Left renal pelvis (tissue), 4 donors: Measurements from ENCODE around the gene EFHC2. TPM values are rescaled to one million over a fixed set of nuclear protein-coding genes. Genes with fewer than 3 reads are reported as not detected.

ENCODE experiments used
- DNase-seq, 4 donors: peaks; one replicate each; pipeline ENCODE4 v3.0.0-alpha.2; 2013; ENCODE audit warnings: low read depth in 4 of 4, low spot score in 3 of 4
- polyA plus RNA-seq, 4 donors: library from polyadenylated mRNA; unstranded; fragments of 120-200 nt; gene quantifications; one replicate each; pipeline ENCODE4 v1.2.1, GENCODE V29; 2013; ENCODE audit not compliant: insufficient read length in 4 of 4

Gene EFHC2
- polyA plus RNA-seq, 4 donors: 0.68 to 10.1 (median 8.8) TPM

- DNase-seq: no peak
Observed at GRCh38 chrX:44157858-44158257, 185.6 kb downstream of the EFHC2 start.

- DNase-seq: no peak
Observed at GRCh38 chrX:44157283-44157682, 186.2 kb downstream of the EFHC2 start.

- DNase-seq: no peak
Observed at GRCh38 chrX:44156726-44157125, 186.7 kb downstream of the EFHC2 start.

- DNase-seq: no peak
Observed at GRCh38 chrX:44155126-44155525, 188.3 kb downstream of the EFHC2 start.

- DNase-seq: no peak
Observed at GRCh38 chrX:44152852-44153251, 190.6 kb downstream of the EFHC2 start.

GRCh38 chrX:44147130-44147529, 196.3 kb downstream of the EFHC2 start:
- no peak for DNase-seq

GRCh38 chrX:44144177-44144945, 199.1 kb downstream of the EFHC2 start:
- no peak for DNase-seq

- DNase-seq: no peak
Observed at GRCh38 chrX:44143061-44143602, 200.3 kb downstream of the EFHC2 start.

GRCh38 chrX:44130189-44130588, 213.3 kb downstream of the EFHC2 start:
- no peak for DNase-seq

- no peak for DNase-seq
Observed at GRCh38 chrX:44113337-44113736, 230.1 kb downstream of the EFHC2 start.

GRCh38 chrX:44106864-44107263, 236.6 kb downstream of the EFHC2 start:
- DNase-seq: no peak

- DNase-seq: no peak
Observed at GRCh38 chrX:44105228-44105913, 238.1 kb downstream of the EFHC2 start.

GRCh38 chrX:44104699-44105098, 238.8 kb downstream of the EFHC2 start:
- DNase-seq: no peak

- DNase-seq: no peak
Observed at GRCh38 chrX:44101281-44101680, 242.2 kb downstream of the EFHC2 start.

GRCh38 chrX:44099366-44099765, 244.1 kb downstream of the EFHC2 start:
- DNase-seq: no peak

Other genes starting within 250 kb of the EFHC2 start
- gene FUNDC1, start 199.2 kb upstream of the EFHC2 start, polyA plus RNA-seq: 10 to 100 TPM; 17.2 to 34.5 (median 28.4) TPM